T-helper 2 cell treated with Interferon-gamma antibody and Interleukin-4, amounts not matched to agents 5 μg/mL and 100 μg/mL, for 36 hours (primary cell): Measurements from ENCODE around the gene TRIM8.
A peak's percentile ranks its signal among the peaks of the same experiment; 100 is the strongest.

Source experiments
- DNase-seq: peaks from one replicate; pipeline ENCODE4 v3.0.0; 2021; ENCODE audit warnings: low spot score
- H3K27ac Mint-ChIP-seq: one replicate; pipeline ENCODE4 v1.8.0; 2021; ENCODE audit warnings: mild to moderate bottlenecking, mixed read lengths
- H3K27me3 Mint-ChIP-seq: one replicate; pipeline ENCODE4 v1.8.0; 2021; ENCODE audit warnings: low read depth, mixed read lengths
- H3K36me3 Mint-ChIP-seq: one replicate; pipeline ENCODE4 v1.8.0; 2021; ENCODE audit warnings: low read depth, mixed read lengths
- H3K4me1 Mint-ChIP-seq: one replicate; pipeline ENCODE4 v1.8.0; 2021; ENCODE audit warnings: low read depth, mixed read lengths
- H3K4me3 Mint-ChIP-seq: one replicate; pipeline ENCODE4 v1.8.0; 2022; ENCODE audit warnings: mild to moderate bottlenecking, moderate library complexity, mixed read lengths
- H3K9me3 Mint-ChIP-seq: one replicate; pipeline ENCODE4 v1.8.0; 2021; ENCODE audit warnings: mixed read lengths

TRIM8 gene

GRCh38 chr10:102608487-102608886 is 35.8 kb upstream of the TRIM8 start:
- no peak overlapping the region for H3K27ac Mint-ChIP-seq
- H3K27me3 Mint-ChIP-seq: no peaks in the 10 kb centered on the region
- H3K4me1 Mint-ChIP-seq: peaks cover 9% of the 10 kb centered on the region
- H3K4me3 Mint-ChIP-seq: no peak overlapping the region
- H3K9me3 Mint-ChIP-seq: no peaks in the 10 kb centered on the region
- H3K36me3 Mint-ChIP-seq: peaks cover 3% of the 10 kb centered on the region
- DNase-seq: no peak

- Mint-ChIP-seq H3K4me1 (peaks cover 4% of the 10 kb centered on the region), H3K27me3 (no peaks in the 10 kb centered on the region), H3K27ac (no peak overlapping the region), H3K36me3 (no peaks in the 10 kb centered on the region), H3K4me3 (no peak overlapping the region), H3K9me3 (no peaks in the 10 kb centered on the region)
- no peak for DNase-seq
Observed at GRCh38 chr10:102610441-102610887, 33.8 kb upstream of the TRIM8 start.

GRCh38 chr10:102611514-102612087 is 32.7 kb upstream of the TRIM8 start:
- Mint-ChIP-seq H3K36me3 (no peaks in the 10 kb centered on the region), H3K27me3 (no peaks in the 10 kb centered on the region), H3K4me1 (peaks cover 4% of the 10 kb centered on the region), H3K27ac (no peak overlapping the region), H3K9me3 (no peaks in the 10 kb centered on the region), H3K4me3 (no peak overlapping the region)
- DNase-seq: no peak

GRCh38 chr10:102612964-102613275 is 31.4 kb upstream of the TRIM8 start:
- peaks cover 3% of the 10 kb centered on the region for H3K36me3 Mint-ChIP-seq
- H3K27me3 Mint-ChIP-seq: no peaks in the 10 kb centered on the region
- H3K9me3 Mint-ChIP-seq: no peaks in the 10 kb centered on the region
- no peak for DNase-seq
- H3K4me1 Mint-ChIP-seq: peaks cover 4% of the 10 kb centered on the region
- H3K27ac Mint-ChIP-seq: peak overlapping the region; percentile 74
- H3K4me3 Mint-ChIP-seq: no peak overlapping the region

DNA sequence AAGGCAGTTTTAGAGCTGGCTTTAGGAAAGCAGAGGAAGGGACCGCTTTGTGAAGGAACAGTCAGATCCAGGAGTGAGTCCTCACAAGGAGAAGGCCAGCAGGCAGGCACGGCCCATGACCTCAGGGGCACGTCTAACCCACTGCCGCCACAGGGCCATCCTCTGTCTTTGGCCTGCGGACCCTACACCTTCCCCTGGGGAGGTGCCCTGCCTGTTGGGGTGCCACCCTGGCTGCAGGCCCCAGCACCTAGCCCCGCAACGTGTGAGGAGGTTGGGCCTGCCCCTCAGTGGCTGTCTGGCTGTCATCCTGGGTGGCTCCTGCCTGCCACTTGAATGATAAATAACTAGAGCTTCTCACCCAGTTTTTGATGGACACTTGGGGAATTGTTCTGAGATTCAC is 31.0 kb upstream of the TRIM8 start:
- peaks cover 4% of the 10 kb centered on the region for H3K36me3 Mint-ChIP-seq
- no peak for DNase-seq
- H3K9me3 Mint-ChIP-seq: no peaks in the 10 kb centered on the region
- no peak overlapping the region for H3K4me3 Mint-ChIP-seq
- H3K27me3 Mint-ChIP-seq: no peaks in the 10 kb centered on the region
- H3K4me1 Mint-ChIP-seq: peaks cover 4% of the 10 kb centered on the region
- no peak overlapping the region for H3K27ac Mint-ChIP-seq

- H3K27me3 Mint-ChIP-seq: no peaks in the 10 kb centered on the region
- H3K4me3 Mint-ChIP-seq: no peak overlapping the region
- peaks cover 4% of the 10 kb centered on the region for H3K36me3 Mint-ChIP-seq
- no peak for DNase-seq
- peaks cover 4% of the 10 kb centered on the region for H3K4me1 Mint-ChIP-seq
- no peak overlapping the region for H3K27ac Mint-ChIP-seq
- no peaks in the 10 kb centered on the region for H3K9me3 Mint-ChIP-seq
Observed at GRCh38 chr10:102613785-102614184, 30.5 kb upstream of the TRIM8 start.

DNA sequence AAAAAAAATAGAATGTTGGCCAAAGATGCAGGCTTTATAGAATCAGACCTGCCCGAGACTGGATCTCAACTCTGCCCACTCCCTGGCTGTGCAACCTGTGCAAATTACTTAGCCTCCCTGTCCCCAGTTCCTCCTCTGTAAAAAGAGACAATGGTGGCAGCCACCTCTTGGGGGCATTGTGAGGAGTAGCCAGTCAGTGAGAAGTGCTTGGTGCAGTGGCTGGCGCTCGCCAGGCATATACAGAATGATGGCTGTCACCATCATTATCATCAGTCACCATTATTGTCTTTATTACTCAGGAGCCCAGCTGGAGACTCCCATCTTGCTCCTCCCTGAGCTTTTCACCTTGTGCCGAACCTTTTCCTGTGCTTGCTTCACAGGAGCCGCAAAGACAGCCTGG is 29.4 kb upstream of the TRIM8 start:
- H3K4me3 Mint-ChIP-seq: no peak overlapping the region
- DNase-seq: no peak
- peaks cover 4% of the 10 kb centered on the region for H3K4me1 Mint-ChIP-seq
- H3K27ac Mint-ChIP-seq: no peak overlapping the region
- no peaks in the 10 kb centered on the region for H3K9me3 Mint-ChIP-seq
- H3K27me3 Mint-ChIP-seq: no peaks in the 10 kb centered on the region
- H3K36me3 Mint-ChIP-seq: peaks cover 4% of the 10 kb centered on the region

DNA sequence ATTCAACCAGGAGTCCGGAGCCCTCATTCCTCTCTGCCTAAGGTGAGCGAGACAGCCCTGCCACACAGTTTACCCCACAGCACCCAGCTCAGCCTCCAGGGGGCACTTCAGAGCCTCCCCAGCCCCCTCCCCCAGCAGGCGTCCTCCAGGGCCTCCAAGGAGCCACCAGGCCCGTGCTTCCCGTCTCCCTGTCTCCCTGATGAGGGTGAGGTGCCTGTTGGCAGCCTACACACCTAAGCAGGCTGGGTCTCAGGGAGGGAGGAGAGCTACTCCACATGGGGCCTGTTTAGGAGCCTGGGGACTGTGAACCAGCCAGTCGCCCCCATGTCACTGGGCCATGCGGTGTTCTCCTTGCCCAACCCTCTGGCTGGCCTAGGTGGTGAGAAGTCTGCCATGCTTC is 28.9 kb upstream of the TRIM8 start:
- no peak for DNase-seq
- no peaks in the 10 kb centered on the region for H3K9me3 Mint-ChIP-seq
- H3K27me3 Mint-ChIP-seq: no peaks in the 10 kb centered on the region
- peaks cover 4% of the 10 kb centered on the region for H3K36me3 Mint-ChIP-seq
- H3K4me1 Mint-ChIP-seq: peaks cover 4% of the 10 kb centered on the region
- H3K4me3 Mint-ChIP-seq: no peak overlapping the region
- no peak overlapping the region for H3K27ac Mint-ChIP-seq

DNA sequence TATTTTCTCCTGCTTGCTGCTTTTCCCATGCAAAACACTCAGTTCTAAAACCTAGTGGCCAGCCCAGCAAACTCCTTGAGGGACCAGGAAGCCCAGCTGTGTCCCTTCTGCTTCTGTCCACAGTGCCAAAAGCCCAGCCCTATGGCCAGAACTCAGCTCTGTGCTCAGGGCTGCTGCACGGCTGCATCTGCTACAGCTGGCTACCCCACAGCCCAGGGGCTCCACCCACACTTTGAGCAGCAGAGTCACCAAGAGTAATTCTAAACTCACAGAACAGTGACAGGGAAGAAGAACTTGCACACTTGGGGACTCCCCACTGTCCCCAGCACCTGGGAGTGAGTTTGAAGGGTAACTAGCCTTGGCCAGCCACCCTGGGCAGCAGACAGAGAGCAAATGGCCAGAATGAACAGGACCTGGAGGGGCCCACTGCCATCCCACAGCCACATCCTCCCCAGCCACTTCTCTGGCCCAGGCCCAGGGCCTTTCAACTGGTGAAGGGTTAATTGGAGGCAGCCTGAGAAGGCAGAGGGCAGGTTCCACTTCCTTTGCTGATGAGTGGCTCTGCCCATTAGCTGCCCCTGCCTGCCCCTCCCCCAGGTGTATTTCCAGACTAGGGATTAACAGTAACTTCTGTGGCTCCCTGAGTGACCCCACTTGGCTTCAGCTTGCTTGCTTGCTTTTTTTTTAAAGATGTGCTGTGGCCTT is 28.1 kb upstream of the TRIM8 start:
- no peak overlapping the region for H3K27ac Mint-ChIP-seq
- no peaks in the 10 kb centered on the region for H3K9me3 Mint-ChIP-seq
- DNase-seq: no peak

DNA sequence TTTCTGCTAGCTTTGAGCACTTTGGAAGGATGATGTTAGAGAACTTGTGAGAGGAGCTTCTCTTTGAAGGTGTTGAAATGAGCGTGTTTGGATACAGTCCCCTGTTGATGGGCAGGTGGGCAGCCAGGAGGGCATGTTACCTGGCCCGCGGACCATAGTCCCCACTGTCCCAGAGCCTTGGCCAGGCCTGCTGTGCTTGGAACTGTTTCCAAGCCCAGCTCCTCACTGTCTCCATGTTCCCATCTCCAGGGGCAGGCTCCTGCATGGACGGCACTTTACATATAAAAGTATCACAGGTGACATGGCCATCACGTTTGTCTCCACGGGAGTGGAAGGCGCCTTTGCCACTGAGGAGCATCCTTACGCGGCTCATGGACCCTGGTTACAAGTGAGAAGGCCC is 27.2 kb upstream of the TRIM8 start:
- H3K4me3 Mint-ChIP-seq: no peak overlapping the region
- H3K27ac Mint-ChIP-seq: no peak overlapping the region
- no peaks in the 10 kb centered on the region for H3K27me3 Mint-ChIP-seq
- no peak for DNase-seq
- H3K4me1 Mint-ChIP-seq: peaks cover 4% of the 10 kb centered on the region
- H3K36me3 Mint-ChIP-seq: peaks cover 4% of the 10 kb centered on the region
- H3K9me3 Mint-ChIP-seq: no peaks in the 10 kb centered on the region

More for the DNA sequence above, 28.1 kb upstream of the TRIM8 start:
- H3K4me1 Mint-ChIP-seq: peaks cover 4% of the 10 kb centered on the region
- H3K27me3 Mint-ChIP-seq: no peaks in the 10 kb centered on the region
- H3K36me3 Mint-ChIP-seq: peaks cover 4% of the 10 kb centered on the region
- no peak overlapping the region for H3K4me3 Mint-ChIP-seq

DNA sequence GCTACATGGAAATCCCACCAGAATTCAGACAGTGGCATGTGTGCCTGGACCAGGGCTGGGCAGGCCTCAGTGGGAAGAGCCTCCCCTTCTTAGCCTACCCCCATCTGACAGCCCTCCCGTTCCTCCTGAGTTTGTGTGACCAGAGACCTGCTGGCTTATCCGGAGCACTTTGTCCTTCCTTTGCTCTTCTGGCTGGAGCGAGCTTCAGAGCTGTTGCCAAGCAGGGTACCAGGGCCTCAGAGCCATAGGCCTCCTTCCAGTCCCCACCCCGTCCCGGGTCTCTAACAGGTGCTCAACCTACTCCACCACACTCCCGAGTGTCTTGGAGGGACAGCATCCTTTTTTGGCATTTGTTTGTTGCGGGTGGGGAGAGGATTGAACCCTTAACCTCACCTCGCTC is 26.5 kb upstream of the TRIM8 start:
- H3K27me3 Mint-ChIP-seq: no peaks in the 10 kb centered on the region
- H3K4me3 Mint-ChIP-seq: no peak overlapping the region
- H3K27ac Mint-ChIP-seq: no peak overlapping the region
- no peak for DNase-seq
- no peaks in the 10 kb centered on the region for H3K9me3 Mint-ChIP-seq
- H3K4me1 Mint-ChIP-seq: peaks cover 3% of the 10 kb centered on the region
- H3K36me3 Mint-ChIP-seq: peaks cover 4% of the 10 kb centered on the region

GRCh38 chr10:102619281-102619981 is 24.8 kb upstream of the TRIM8 start:
- Mint-ChIP-seq H3K36me3 (peaks cover 4% of the 10 kb centered on the region), H3K27me3 (no peaks in the 10 kb centered on the region), H3K4me3 (no peak overlapping the region), H3K27ac (no peak overlapping the region), H3K4me1 (no peaks in the 10 kb centered on the region), H3K9me3 (no peaks in the 10 kb centered on the region)
- no peak for DNase-seq

DNA sequence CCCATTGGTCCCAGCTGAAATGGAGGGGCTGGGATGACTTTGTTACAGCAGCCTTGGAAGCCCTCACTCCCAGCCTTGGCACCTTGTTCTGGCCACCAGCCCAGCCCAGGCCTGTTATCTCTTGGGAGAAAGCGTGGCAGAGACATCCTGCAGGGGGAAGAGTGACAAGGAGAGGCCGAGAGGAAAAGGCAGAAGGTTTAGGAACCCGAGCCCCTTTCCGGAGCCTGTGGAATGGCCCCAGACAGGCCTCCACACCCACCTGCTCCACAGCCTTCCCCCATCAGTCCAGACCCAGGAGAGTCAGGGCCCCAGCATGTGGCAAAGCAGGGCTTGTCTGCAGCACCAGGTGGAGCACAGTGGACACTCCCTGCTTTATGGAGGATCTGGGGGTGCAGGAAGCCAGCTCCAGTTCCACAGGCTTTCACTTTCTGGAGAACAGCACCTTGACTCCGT is 24.1 kb upstream of the TRIM8 start:
- no peak for DNase-seq
- H3K9me3 Mint-ChIP-seq: no peaks in the 10 kb centered on the region
- no peak overlapping the region for H3K4me3 Mint-ChIP-seq
- no peaks in the 10 kb centered on the region for H3K27me3 Mint-ChIP-seq
- H3K27ac Mint-ChIP-seq: no peak overlapping the region
- H3K4me1 Mint-ChIP-seq: no peaks in the 10 kb centered on the region
- peaks cover 4% of the 10 kb centered on the region for H3K36me3 Mint-ChIP-seq

GRCh38 chr10:102620591-102621442 is 23.5 kb upstream of the TRIM8 start:
- DNase-seq: no peak
- no peaks in the 10 kb centered on the region for H3K9me3 Mint-ChIP-seq
- H3K27me3 Mint-ChIP-seq: no peaks in the 10 kb centered on the region
- H3K27ac Mint-ChIP-seq: no peak overlapping the region
- no peaks in the 10 kb centered on the region for H3K4me1 Mint-ChIP-seq
- H3K36me3 Mint-ChIP-seq: peaks cover 4% of the 10 kb centered on the region
- H3K4me3 Mint-ChIP-seq: no peak overlapping the region
